ENCODE data around the gene NKX3-2. TPM values are rescaled to one million over a fixed set of nuclear protein-coding genes. Genes with fewer than 3 reads are reported as not detected.
A peak's percentile ranks its signal among the peaks of the same experiment; 100 is the strongest.

NKX3-2 gene
- total RNA-seq, 1 experiment from 2014 or later, result 1.4 TPM

DNA sequence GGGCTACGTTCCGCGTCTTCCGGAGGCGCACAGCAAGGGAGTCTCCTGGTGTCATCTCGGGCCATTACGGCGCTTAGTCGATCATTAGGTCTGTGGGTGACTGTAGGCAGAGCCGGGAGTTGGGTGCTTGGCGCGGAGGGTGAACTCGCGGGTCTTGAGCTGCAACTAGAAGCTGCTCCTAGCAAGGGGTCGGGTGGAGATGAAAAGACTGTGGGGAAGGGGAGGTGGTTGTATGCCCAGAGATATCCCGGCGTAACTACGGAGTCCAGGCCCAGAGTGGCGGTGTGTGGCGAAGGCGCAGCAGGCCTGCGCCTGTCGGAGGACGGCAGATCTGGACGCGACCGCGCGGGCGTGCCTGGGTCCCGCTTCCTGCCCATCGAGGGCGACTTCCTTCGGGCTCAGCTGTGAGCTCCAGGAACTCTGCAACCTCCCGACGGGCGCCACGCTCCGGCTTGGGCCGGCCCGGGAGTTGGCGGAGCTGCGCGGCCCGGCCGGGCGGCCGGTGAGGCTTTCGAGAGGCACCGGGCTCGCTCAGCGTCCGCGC is 2.7 kb upstream of the NKX3-2 start:
- Histone ChIP-seq H3K4me3 (replicated peaks in 1 of 2; ENCODE audit: low read depth in 1 of 2, low read length in 2 of 2) (peak overlapping the region in 1 of 2 experiments; percentile 59; a peak in 3 of 4 replicates), H3K79me2 (ENCODE audit: insufficient read depth, low read length) (no peaks in the 10 kb centered on the region), H3K4me1 (ENCODE audit: control insufficient read depth in 1 of 2, insufficient read depth in 2 of 2, low read length in 2 of 2) (peaks cover 10 to 33% of the 10 kb centered on the region in 2 experiments), H2AFZ (ENCODE audit: low read depth, low read length, poor library complexity, severe bottlenecking) (no peak overlapping the region), H3K36me3 (ENCODE audit: control insufficient read depth in 1 of 2, insufficient read depth in 2 of 2, low read length in 2 of 2) (no peaks in the 10 kb centered on the region), H4K20me1 (ENCODE audit: insufficient read depth) (no peaks in the 10 kb centered on the region), H3K9ac (ENCODE audit: low read length) (no peak overlapping the region), H3K4me2 (ENCODE audit: low read length) (peak overlapping the region; percentile 96), H3K9me2 (ENCODE audit: insufficient read depth) (no peaks in the 10 kb centered on the region), H3K27ac (ENCODE audit: low read depth, low read length) (no peak overlapping the region), H3K27me3 (ENCODE audit: insufficient read depth, low read length) (no peaks in the 10 kb centered on the region), H3K9me3 (ENCODE audit: control insufficient read depth in 1 of 2, insufficient read depth in 1 of 2, low read depth in 1 of 2, low read length in 2 of 2) (no peaks in the 10 kb centered on the region)
- intact Hi-C loops (cut with micrococcal nuclease), result loop anchor here (10.0 kb wide), 1 partner anchor 142 kb away; no protein-coding TSS in a partner anchor
- no TSS peak for BruUV-seq (replicated peaks)
- ChIA-PET POLR2A (no interaction called here), RAD21 (ENCODE audit: low non-redundant PET in 1 of 2, low total read pairs in 2 of 2, uncharacterized antibody in 2 of 2, unreplicated experiment in 2 of 2) (no interaction called here), CTCF (interaction anchor here (2.0 kb wide), 1 partner anchor 694 kb away, joined by 7 read pairs; no protein-coding TSS in a partner anchor)
- DNase-seq (ENCODE audit: low read depth, low spot score) (no peak), ATAC-seq (no peak)
- TF ChIP-seq, protein P1, sequence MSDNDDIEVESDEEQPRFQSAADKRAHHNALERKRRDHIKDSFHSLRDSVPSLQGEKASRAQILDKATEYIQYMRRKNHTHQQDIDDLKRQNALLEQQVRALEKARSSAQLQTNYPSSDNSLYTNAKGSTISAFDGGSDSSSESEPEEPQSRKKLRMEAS (IDR thresholded peaks at IDR 0.05), result no peak
- TF ChIP-seq EZH2 (IDR thresholded peaks at IDR 0.05) (no peak), FOSL1 (IDR thresholded peaks at IDR 0.05; ENCODE audit: low read depth) (no peak), TCF7L2 (IDR thresholded peaks at IDR 0.05; ENCODE audit: borderline replicate concordance, extremely low read depth, insufficient read depth, insufficient read length) (no peak), SP1 (IDR thresholded peaks at IDR 0.05; ENCODE audit: low read depth) (no peak), EZH2phosphoT487 (IDR thresholded peaks at IDR 0.05; ENCODE audit: borderline replicate concordance) (no peak), EGR1 (IDR thresholded peaks at IDR 0.05; ENCODE audit: low read depth) (no peak), ZFX (IDR thresholded peaks at IDR 0.05) (no peak), JUND (IDR thresholded peaks at IDR 0.05) (no peak), YY1 (IDR thresholded peaks at IDR 0.05; ENCODE audit: extremely low read depth, insufficient replicate concordance, low read depth, low read length) (no peak)
- TF ChIP-seq, protein P2, sequence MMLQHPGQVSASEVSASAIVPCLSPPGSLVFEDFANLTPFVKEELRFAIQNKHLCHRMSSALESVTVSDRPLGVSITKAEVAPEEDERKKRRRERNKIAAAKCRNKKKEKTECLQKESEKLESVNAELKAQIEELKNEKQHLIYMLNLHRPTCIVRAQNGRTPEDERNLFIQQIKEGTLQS (IDR thresholded peaks at IDR 0.05), result no peak
